ENCODE results near the gene SCN3A. TPM values are rescaled to one million over a fixed set of nuclear protein-coding genes. Genes with fewer than 3 reads are reported as not detected.
A peak's percentile ranks its signal among the peaks of the same experiment; 100 is the strongest.

SCN3A gene
- total and polyA plus RNA-seq, 8 donors: under 0.01 to 12.5 (median 0.87) TPM; not detected in 1

DNA sequence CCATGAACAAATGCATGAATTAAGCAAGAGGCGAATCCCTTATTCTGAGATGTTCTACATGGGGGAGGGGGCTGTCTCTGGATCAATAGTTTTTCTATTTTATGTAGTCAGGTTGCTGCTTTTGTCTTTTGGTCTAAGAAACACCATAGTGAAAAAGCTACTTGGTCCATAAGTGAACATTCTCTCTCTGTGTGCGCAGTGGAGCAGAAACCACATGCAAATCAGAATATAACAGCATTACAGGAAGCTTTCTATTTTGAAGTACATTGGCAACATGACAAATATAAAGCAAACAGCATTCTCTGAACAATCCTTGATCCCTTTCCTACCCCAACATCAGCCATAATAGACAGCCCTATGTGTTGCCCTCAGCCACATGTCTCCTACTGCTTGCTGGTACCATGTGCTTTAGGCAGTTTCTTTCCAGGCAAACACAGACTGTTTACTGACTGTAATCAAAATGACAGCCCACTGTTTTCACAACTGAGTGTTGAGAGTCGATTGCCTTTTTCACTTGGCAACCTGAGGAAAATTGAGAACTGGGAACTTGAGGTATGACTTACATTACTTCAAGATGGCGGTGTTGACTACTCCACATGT lies 10.6 kb downstream of the SCN3A start:
- intact Hi-C loops (cut with DNase I; ENCODE audit: low total_unique reads): no loop called here
- Histone ChIP-seq H3K27ac (no peak overlapping the region), H3K9me3 (no peaks in the 10 kb centered on the region), H3K4me1 (no peaks in the 10 kb centered on the region), H3K4me3 (no peak overlapping the region), H3K27me3 (no peaks in the 10 kb centered on the region), H3K36me3 (no peaks in the 10 kb centered on the region)
- peak in 1 of 2 donors; percentile 2 for DNase-seq
- TF ChIP-seq, protein P1, sequence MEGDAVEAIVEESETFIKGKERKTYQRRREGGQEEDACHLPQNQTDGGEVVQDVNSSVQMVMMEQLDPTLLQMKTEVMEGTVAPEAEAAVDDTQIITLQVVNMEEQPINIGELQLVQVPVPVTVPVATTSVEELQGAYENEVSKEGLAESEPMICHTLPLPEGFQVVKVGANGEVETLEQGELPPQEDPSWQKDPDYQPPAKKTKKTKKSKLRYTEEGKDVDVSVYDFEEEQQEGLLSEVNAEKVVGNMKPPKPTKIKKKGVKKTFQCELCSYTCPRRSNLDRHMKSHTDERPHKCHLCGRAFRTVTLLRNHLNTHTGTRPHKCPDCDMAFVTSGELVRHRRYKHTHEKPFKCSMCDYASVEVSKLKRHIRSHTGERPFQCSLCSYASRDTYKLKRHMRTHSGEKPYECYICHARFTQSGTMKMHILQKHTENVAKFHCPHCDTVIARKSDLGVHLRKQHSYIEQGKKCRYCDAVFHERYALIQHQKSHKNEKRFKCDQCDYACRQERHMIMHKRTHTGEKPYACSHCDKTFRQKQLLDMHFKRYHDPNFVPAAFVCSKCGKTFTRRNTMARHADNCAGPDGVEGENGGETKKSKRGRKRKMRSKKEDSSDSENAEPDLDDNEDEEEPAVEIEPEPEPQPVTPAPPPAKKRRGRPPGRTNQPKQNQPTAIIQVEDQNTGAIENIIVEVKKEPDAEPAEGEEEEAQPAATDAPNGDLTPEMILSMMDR (IDR thresholded peaks at IDR 0.05): no peak
- TF ChIP-seq EP300 (IDR thresholded peaks at IDR 0.05): no peak
- TF ChIP-seq POLR2AphosphoS5 (IDR thresholded peaks at IDR 0.05): no peak
- TF ChIP-seq POLR2A (IDR thresholded peaks at IDR 0.05): no peak
- 68 to 79% (median 73%) methylated on average over 4 of the region's 4 CpGs for WGBS, 5 donors

DNA sequence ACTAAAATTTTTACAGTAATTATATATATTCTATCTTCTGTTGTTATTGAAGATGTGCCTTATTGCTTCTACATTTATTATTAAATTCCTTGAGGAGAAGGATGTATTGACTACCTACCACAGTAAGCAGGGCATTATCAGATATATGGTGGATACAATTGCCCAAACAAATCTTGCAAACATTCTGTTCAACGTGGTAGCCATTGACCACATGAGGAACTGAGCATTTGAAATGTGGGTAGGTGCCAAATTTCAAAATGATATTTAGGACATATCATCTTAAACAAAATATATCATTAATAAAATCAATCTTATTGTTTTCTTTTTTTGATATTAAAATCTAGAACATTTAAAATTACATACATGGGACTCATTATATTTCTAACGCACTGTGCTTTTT lies 11.1 kb downstream of the SCN3A start:
- Histone ChIP-seq H3K4me1 (no peaks in the 10 kb centered on the region), H3K27ac (no peak overlapping the region), H3K9me3 (no peaks in the 10 kb centered on the region), H3K4me3 (no peak overlapping the region), H3K36me3 (no peaks in the 10 kb centered on the region), H3K27me3 (no peaks in the 10 kb centered on the region)
- TF ChIP-seq EP300 (IDR thresholded peaks at IDR 0.05) (no peak), POLR2A (IDR thresholded peaks at IDR 0.05) (no peak), POLR2AphosphoS5 (IDR thresholded peaks at IDR 0.05) (no peak)
- intact Hi-C loops (cut with DNase I; ENCODE audit: low total_unique reads): no loop called here
- no peak for DNase-seq
- WGBS, 5 donors: 74 to 80% (median 76%) methylated on average over 2 of the region's 2 CpGs

DNA sequence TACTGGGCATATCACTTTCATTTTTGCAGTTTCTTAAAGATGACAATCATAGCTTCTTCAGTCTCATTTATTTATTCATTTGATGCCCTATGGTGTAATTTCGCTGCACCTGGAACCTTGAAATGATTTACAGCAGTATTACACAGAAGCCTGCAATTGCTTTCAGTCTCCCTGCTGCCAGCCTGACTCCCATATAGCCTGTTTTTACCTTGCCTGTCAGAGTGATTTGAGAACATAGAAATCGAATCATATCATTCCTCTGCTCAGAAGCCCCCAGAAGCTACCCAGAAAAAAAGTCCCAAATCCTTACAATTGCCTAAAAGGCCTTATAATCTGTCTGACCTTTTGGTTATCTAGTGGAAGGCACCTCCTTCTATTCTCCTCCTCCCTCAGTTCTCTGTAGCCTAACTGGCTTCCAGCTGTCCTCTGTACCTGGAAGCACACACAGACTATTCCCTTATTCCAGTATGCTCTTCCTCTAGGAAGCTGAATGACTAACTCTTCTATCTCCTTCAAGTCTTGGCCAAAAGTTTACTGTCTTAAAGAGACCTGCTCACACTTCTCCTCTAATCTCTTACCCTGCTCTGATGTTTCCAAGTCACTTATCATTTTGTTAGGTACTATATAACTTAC lies 12.6 kb downstream of the SCN3A start:
- no peaks in the 10 kb centered on the region for H3K4me1 ChIP-seq
- DNase-seq: no peak
- WGBS, 5 donors: 42 to 72% (median 51%) methylated on average over 2 of the region's 2 CpGs
- H3K27me3 ChIP-seq: no peaks in the 10 kb centered on the region
- H3K27ac ChIP-seq: no peak overlapping the region
- intact Hi-C loops (cut with DNase I; ENCODE audit: low total_unique reads): no loop called here
- H3K4me3 ChIP-seq: no peak overlapping the region
- no peak for TF ChIP-seq POLR2AphosphoS5 (IDR thresholded peaks at IDR 0.05)
- TF ChIP-seq, protein P1 (IDR thresholded peaks at IDR 0.05): no peak
- TF ChIP-seq EP300 (IDR thresholded peaks at IDR 0.05): no peak
- TF ChIP-seq POLR2A (IDR thresholded peaks at IDR 0.05): no peak
- H3K36me3 ChIP-seq: no peaks in the 10 kb centered on the region
- H3K9me3 ChIP-seq: no peaks in the 10 kb centered on the region

DNA sequence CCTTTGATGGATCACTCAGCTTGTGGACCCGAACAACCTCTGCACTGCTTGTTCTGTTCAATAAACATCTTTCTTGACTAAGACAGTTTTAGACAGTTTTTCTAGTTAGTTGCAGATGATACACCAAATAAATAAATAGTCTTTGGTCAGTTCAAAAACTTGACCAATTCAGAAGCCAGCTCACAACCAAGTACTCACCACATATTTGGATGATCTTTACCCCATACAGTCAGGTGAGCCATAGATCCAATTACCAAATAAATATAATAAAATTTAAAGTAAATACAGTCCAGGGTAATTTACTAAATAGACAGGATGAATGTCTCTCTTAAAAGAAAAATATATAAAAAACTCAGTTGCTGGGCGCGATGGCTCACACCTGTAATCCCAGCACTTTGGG lies 18.2 kb downstream of the SCN3A start:
- Histone ChIP-seq H3K9me3 (no peaks in the 10 kb centered on the region), H3K27me3 (no peaks in the 10 kb centered on the region), H3K36me3 (no peaks in the 10 kb centered on the region), H3K4me3 (no peak overlapping the region), H3K4me1 (no peaks in the 10 kb centered on the region), H3K27ac (no peak overlapping the region)
- intact Hi-C loops (cut with DNase I; ENCODE audit: low total_unique reads): loop anchor here (10.0 kb wide), 1 partner anchor 161 kb away; no protein-coding TSS in a partner anchor
- DNase-seq: no peak
- TF ChIP-seq, protein P1 (IDR thresholded peaks at IDR 0.05): no peak
- TF ChIP-seq POLR2AphosphoS5 (IDR thresholded peaks at IDR 0.05) (no peak), POLR2A (IDR thresholded peaks at IDR 0.05) (no peak), EP300 (IDR thresholded peaks at IDR 0.05) (no peak)
- 86 to 90% (median 88%) methylated on average over 3 of the region's 3 CpGs for WGBS, 5 donors

DNA sequence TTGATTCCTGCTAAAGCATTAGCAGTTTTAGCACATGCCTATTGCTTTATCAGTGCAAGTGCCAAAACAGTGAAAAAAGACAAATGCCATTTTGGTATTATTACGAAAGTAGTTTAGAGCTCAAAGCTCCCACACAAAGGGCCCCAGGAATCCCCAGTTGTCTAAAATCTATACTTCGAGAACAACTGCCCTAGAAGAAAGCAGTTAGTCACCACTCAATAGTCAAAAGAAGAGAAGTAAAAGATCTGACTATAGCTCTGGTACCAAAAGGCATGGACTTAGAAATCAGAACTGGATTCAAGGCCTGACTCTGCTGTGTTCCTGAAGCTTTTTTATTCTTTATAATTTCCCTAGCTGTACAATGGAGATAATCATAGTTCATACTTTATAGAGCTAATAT lies 21.8 kb downstream of the SCN3A start:
- WGBS, 5 donors: 78 to 91% (median 87%) methylated on average over 2 of the region's 2 CpGs
- H3K4me1 ChIP-seq: no peaks in the 10 kb centered on the region
- no peaks in the 10 kb centered on the region for H3K36me3 ChIP-seq
- intact Hi-C loops (cut with DNase I; ENCODE audit: low total_unique reads): loop anchor here (10.0 kb wide), 1 partner anchor 157 kb away; no protein-coding TSS in a partner anchor
- no peaks in the 10 kb centered on the region for H3K9me3 ChIP-seq
- no peak overlapping the region for H3K4me3 ChIP-seq
- no peak overlapping the region for H3K27ac ChIP-seq
- no peak for TF ChIP-seq POLR2AphosphoS5 (IDR thresholded peaks at IDR 0.05)
- no peak for DNase-seq
- H3K27me3 ChIP-seq: no peaks in the 10 kb centered on the region

Data from stomach (tissue), 9 donors.